Activated naive CD4-positive, alpha-beta T cell treated with anti-CD3 and anti-CD28 coated beads, Interleukin-2, amount 50 U/mL, for 24 hours (primary cell): Measurements from ENCODE around the gene SSR3.
"Not testable (repeated sequence)": the region's sequence is repeated elsewhere in the genome, so short reads cannot be mapped to it uniquely, and the experiment has no call there.

Experiments used
- H3K27ac Mint-ChIP-seq: one replicate; pipeline ENCODE4 v1.8.0; 2021; ENCODE audit warnings: mild to moderate bottlenecking, mixed read lengths
- H3K27me3 Mint-ChIP-seq: one replicate; pipeline ENCODE4 v1.8.0; 2021; ENCODE audit warnings: mixed read lengths
- H3K36me3 Mint-ChIP-seq: one replicate; pipeline ENCODE4 v1.8.0; 2021; ENCODE audit warnings: mixed read lengths
- H3K4me1 Mint-ChIP-seq: one replicate; pipeline ENCODE4 v1.8.0; 2021; ENCODE audit warnings: mixed read lengths
- H3K4me3 Mint-ChIP-seq: one replicate; pipeline ENCODE4 v1.8.0; 2021; ENCODE audit warnings: mild to moderate bottlenecking, mixed read lengths
- H3K9me3 Mint-ChIP-seq: one replicate; pipeline ENCODE4 v1.8.0; 2021; ENCODE audit warnings: mixed read lengths

Gene SSR3

GRCh38 chr3:156554842-156555687 is at the start of gene SSR3:
Gene SSR3, minus strand, starts transcription at chr3:156555117. Its CDS starts 28 bp downstream, at chr3:156555089.
- Mint-ChIP-seq H3K27ac (peak within 1 kb of the TSS; percentile 96), H3K4me3 (peak within 1 kb of the TSS; percentile 96), H3K4me1 (peaks cover 50% of the 10 kb centered on the region), H3K27me3 (no peaks in the 10 kb centered on the region), H3K9me3 (no peaks in the 10 kb centered on the region), H3K36me3 (peaks cover 15% of the 10 kb centered on the region)

GRCh38 chr3:156604064-156604641 is 49.2 kb upstream of the SSR3 start:
- H3K4me3 Mint-ChIP-seq, result no peak overlapping the region
- peaks cover 16% of the 10 kb centered on the region for H3K4me1 Mint-ChIP-seq
- H3K9me3 Mint-ChIP-seq, result no peaks in the 10 kb centered on the region
- no peak overlapping the region for H3K27ac Mint-ChIP-seq
- peaks cover 11% of the 10 kb centered on the region for H3K27me3 Mint-ChIP-seq
- no peaks in the 10 kb centered on the region for H3K36me3 Mint-ChIP-seq

GRCh38 chr3:156603379-156604017 is 48.6 kb upstream of the SSR3 start:
- peaks cover 16% of the 10 kb centered on the region for H3K4me1 Mint-ChIP-seq
- no peak overlapping the region for H3K4me3 Mint-ChIP-seq
- no peaks in the 10 kb centered on the region for H3K9me3 Mint-ChIP-seq
- H3K36me3 Mint-ChIP-seq, result no peaks in the 10 kb centered on the region
- H3K27me3 Mint-ChIP-seq, result peaks cover 8% of the 10 kb centered on the region
- H3K27ac Mint-ChIP-seq, result no peak overlapping the region

GRCh38 chr3:156602424-156602823 is 47.5 kb upstream of the SSR3 start:
- Mint-ChIP-seq H3K27ac (no peak overlapping the region), H3K36me3 (no peaks in the 10 kb centered on the region), H3K4me1 (peaks cover 16% of the 10 kb centered on the region), H3K9me3 (no peaks in the 10 kb centered on the region), H3K27me3 (peaks cover 3% of the 10 kb centered on the region), H3K4me3 (no peak overlapping the region)

GRCh38 chr3:156601497-156601896 is 46.6 kb upstream of the SSR3 start:
- no peak overlapping the region for H3K4me3 Mint-ChIP-seq
- H3K36me3 Mint-ChIP-seq, result no peaks in the 10 kb centered on the region
- peaks cover 1% of the 10 kb centered on the region for H3K27me3 Mint-ChIP-seq
- H3K9me3 Mint-ChIP-seq, result no peaks in the 10 kb centered on the region
- H3K27ac Mint-ChIP-seq, result no peak overlapping the region
- H3K4me1 Mint-ChIP-seq, result peaks cover 12% of the 10 kb centered on the region

GRCh38 chr3:156600834-156601233 is 45.9 kb upstream of the SSR3 start:
- Mint-ChIP-seq H3K27ac (no peak overlapping the region), H3K27me3 (peaks cover 4% of the 10 kb centered on the region), H3K4me3 (no peak overlapping the region), H3K9me3 (no peaks in the 10 kb centered on the region), H3K4me1 (peaks cover 12% of the 10 kb centered on the region), H3K36me3 (no peaks in the 10 kb centered on the region)

GRCh38 chr3:156599089-156599874 is 44.4 kb upstream of the SSR3 start:
- Mint-ChIP-seq H3K9me3 (no peaks in the 10 kb centered on the region), H3K36me3 (no peaks in the 10 kb centered on the region), H3K4me1 (peaks cover 12% of the 10 kb centered on the region), H3K27ac (no peak overlapping the region), H3K4me3 (no peak overlapping the region), H3K27me3 (peaks cover 4% of the 10 kb centered on the region)

- Mint-ChIP-seq H3K4me1 (peaks cover 12% of the 10 kb centered on the region), H3K9me3 (no peaks in the 10 kb centered on the region), H3K27ac (no peak overlapping the region), H3K27me3 (peaks cover 4% of the 10 kb centered on the region), H3K4me3 (no peak overlapping the region), H3K36me3 (no peaks in the 10 kb centered on the region)
These were observed 43.5 kb upstream of the SSR3 start for GRCh38 chr3:156598413-156598812.

GRCh38 chr3:156594219-156594683 is 39.3 kb upstream of the SSR3 start:
- Mint-ChIP-seq H3K4me1 (no peaks in the 10 kb centered on the region), H3K36me3 (no peaks in the 10 kb centered on the region), H3K4me3 (no peak overlapping the region), H3K9me3 (no peaks in the 10 kb centered on the region), H3K27me3 (peaks cover 4% of the 10 kb centered on the region), H3K27ac (no peak overlapping the region)

GRCh38 chr3:156593814-156594213 is 38.9 kb upstream of the SSR3 start:
- Mint-ChIP-seq H3K27me3 (peaks cover 4% of the 10 kb centered on the region), H3K4me3 (no peak overlapping the region), H3K4me1 (no peaks in the 10 kb centered on the region), H3K9me3 (no peaks in the 10 kb centered on the region), H3K27ac (no peak overlapping the region), H3K36me3 (no peaks in the 10 kb centered on the region)

GRCh38 chr3:156589806-156590205 is 34.9 kb upstream of the SSR3 start:
- H3K36me3 Mint-ChIP-seq, H3K4me3 Mint-ChIP-seq, H3K27ac Mint-ChIP-seq, H3K27me3 Mint-ChIP-seq, H3K9me3 Mint-ChIP-seq, H3K4me1 Mint-ChIP-seq: not testable (repeated sequence)

GRCh38 chr3:156587760-156588069 is 32.8 kb upstream of the SSR3 start:
- Mint-ChIP-seq H3K4me3 (no peak overlapping the region), H3K4me1 (peaks cover 4% of the 10 kb centered on the region), H3K27ac (no peak overlapping the region), H3K27me3 (no peaks in the 10 kb centered on the region), H3K36me3 (no peaks in the 10 kb centered on the region), H3K9me3 (no peaks in the 10 kb centered on the region)

GRCh38 chr3:156586905-156587759 is 32.2 kb upstream of the SSR3 start:
- Mint-ChIP-seq H3K36me3 (no peaks in the 10 kb centered on the region), H3K4me3 (no peak overlapping the region), H3K4me1 (peaks cover 4% of the 10 kb centered on the region), H3K27me3 (no peaks in the 10 kb centered on the region), H3K27ac (no peak overlapping the region), H3K9me3 (no peaks in the 10 kb centered on the region)

GRCh38 chr3:156583469-156583868 is 28.6 kb upstream of the SSR3 start:
- H3K4me1 Mint-ChIP-seq, result peaks cover 4% of the 10 kb centered on the region
- H3K9me3 Mint-ChIP-seq, result no peaks in the 10 kb centered on the region
- no peak overlapping the region for H3K4me3 Mint-ChIP-seq
- H3K27me3 Mint-ChIP-seq, result no peaks in the 10 kb centered on the region
- no peaks in the 10 kb centered on the region for H3K36me3 Mint-ChIP-seq
- H3K27ac Mint-ChIP-seq, result no peak overlapping the region
